H1 (cell line): ENCODE data around the gene IL19. TPM values are rescaled to one million over a fixed set of nuclear protein-coding genes. Genes with fewer than 3 reads are reported as not detected.

Experiments used
- CTCF ChIA-PET: fragments of 300-600 bp; sonication (Branson Sonifier 250); formaldehyde crosslinking; loops from one replicate; lab custom pipeline; 2021; ENCODE audit not compliant: partially characterized antibody; lab: Charles Lee
- POLR2A ChIA-PET: fragments of 300-600 bp; sonication (Branson Sonifier 250); formaldehyde crosslinking; loops from one replicate; lab custom pipeline; 2021; ENCODE audit warnings: inconsistent platforms; ENCODE audit not compliant: partially characterized antibody; lab: Charles Lee
- DNase-seq, 2 experiments: peaks; one replicate each; pipeline versions ENCODE4 v3.0.0 to v3.0.0-alpha.2; 2010 to 2022; ENCODE audit warnings: low spot score in 2 of 2, low read depth in 1 of 2, mixed read lengths in 1 of 2
- FAIRE-seq: peaks from 2 replicates; lab custom pipeline; 2011; peaks lifted over from hg19 to GRCh38; lab: Jason Lieb, UNC
- H2AFZ ChIP-seq: 2 replicates; pipeline ENCODE4 v1.8.1; 2012; ENCODE audit warnings: low read length, inconsistent platforms
- H2AK5ac ChIP-seq: 2 replicates; pipeline ENCODE4 v1.6.1; 2013; ENCODE audit warnings: low read depth, low read length
- H2BK120ac ChIP-seq: replicated peaks from 2 replicates; pipeline ENCODE3; 2013; ENCODE audit warnings: low read depth, low read length, inconsistent platforms
- H2BK12ac ChIP-seq: 2 replicates; pipeline ENCODE4 v1.6.1; 2013; ENCODE audit warnings: low read depth, low read length
- H2BK15ac ChIP-seq: 2 replicates; pipeline ENCODE4 v1.6.1; 2013; ENCODE audit warnings: low read length
- H2BK20ac ChIP-seq: 2 replicates; pipeline ENCODE4 v1.6.1; 2013; ENCODE audit warnings: low read length
- H2BK5ac ChIP-seq: 2 replicates; pipeline ENCODE4 v1.6.1; 2013; ENCODE audit warnings: low read depth, low read length
- H3K14ac ChIP-seq: 2 replicates; pipeline ENCODE4 v1.6.1; 2013; ENCODE audit warnings: inconsistent platforms; ENCODE audit not compliant: insufficient read length
- H3K18ac ChIP-seq: 2 replicates; pipeline ENCODE4 v1.6.1; 2013; ENCODE audit warnings: low read length; ENCODE audit errors: extremely low read depth
- H3K23ac ChIP-seq: 2 replicates; pipeline ENCODE4 v1.6.1; 2013; ENCODE audit warnings: inconsistent platforms; ENCODE audit not compliant: insufficient read length
- H3K23me2 ChIP-seq: 2 replicates; pipeline ENCODE4 v1.6.1; 2013; ENCODE audit warnings: low read depth, low read length
- H3K27ac ChIP-seq: 2 replicates; pipeline ENCODE4 v1.6.1; 2011; ENCODE audit warnings: low read depth, low read length, inconsistent platforms
- H3K27me3 ChIP-seq, 4 experiments: replicated peaks in 1 of 4; 1 replicate in 1 of 4; 2 replicates in 3 of 4; pipeline versions ENCODE4 v1.6.1 to v1.8.1; 2011 to 2013; ENCODE audit warnings: low read length in 3 of 4, mild to moderate bottlenecking in 3 of 4, inconsistent platforms in 2 of 4, mixed read lengths in 2 of 4, moderate library complexity in 1 of 4; ENCODE audit not compliant: control insufficient read depth in 3 of 4, insufficient read depth in 3 of 4; ENCODE audit errors: extremely low read depth in 1 of 4
- H3K36me3 ChIP-seq, 4 experiments: 2 replicates each; pipeline versions ENCODE4 v1.6.1 to v1.8.1; 2011 to 2013; ENCODE audit warnings: mild to moderate bottlenecking in 4 of 4, low read length in 3 of 4, moderate library complexity in 2 of 4, control low read depth in 1 of 4, inconsistent platforms in 1 of 4; ENCODE audit not compliant: insufficient read depth in 4 of 4, control insufficient read depth in 2 of 4
- H3K4ac ChIP-seq: replicated peaks from 2 replicates; pipeline ENCODE3; 2013; ENCODE audit warnings: low read length, low read depth, mixed read lengths, inconsistent platforms; ENCODE audit not compliant: insufficient read length
- H3K4me1 ChIP-seq, 4 experiments: replicated peaks in 1 of 4; 1 replicate in 1 of 4; 2 replicates in 3 of 4; pipeline versions ENCODE4 v1.6.1 to v1.8.1; 2011 to 2013; ENCODE audit warnings: low read length in 3 of 4, inconsistent platforms in 2 of 4, mixed read lengths in 1 of 4; ENCODE audit not compliant: insufficient read depth in 4 of 4, control insufficient read depth in 3 of 4
- H3K4me2 ChIP-seq, 2 experiments: 2 replicates each; pipeline versions ENCODE4 v1.6.1 to v1.8.1; 2011 to 2013; ENCODE audit warnings: low read depth in 2 of 2, low read length in 2 of 2, control low read depth in 1 of 2, inconsistent platforms in 1 of 2, mild to moderate bottlenecking in 1 of 2; ENCODE audit not compliant: insufficient read depth in 1 of 2
- H3K4me3 ChIP-seq, 4 experiments: fragments of 200-600, 300-600 bp in 1 of 4; sonication (generic), shearing (Covaris generic), sonication (Bioruptor Twin) in 1 of 4; 2 replicates each; pipeline versions ENCODE4 v1.5.1 to v1.8.1; 2011 to 2016; ENCODE audit warnings: low read length in 4 of 4, low read depth in 3 of 4, control low read depth in 2 of 4, inconsistent platforms in 2 of 4, mild to moderate bottlenecking in 2 of 4, mixed read lengths in 1 of 4, moderate library complexity in 1 of 4; ENCODE audit not compliant: insufficient read depth in 2 of 4; ENCODE audit errors: extremely low read depth in 1 of 4
- H3K56ac ChIP-seq: replicated peaks from 2 replicates; pipeline ENCODE3; 2013; ENCODE audit warnings: low read depth, mild to moderate bottlenecking, mixed read lengths, low read length, inconsistent platforms; ENCODE audit not compliant: insufficient read length
- H3K79me1 ChIP-seq: 2 replicates; pipeline ENCODE4 v1.6.1; 2013; ENCODE audit warnings: low read depth, low read length, control low read depth
- H3K79me2 ChIP-seq, 2 experiments: 2 replicates each; pipeline versions ENCODE4 v1.6.1 to v1.8.1; 2012 to 2013; ENCODE audit warnings: low read length in 2 of 2, mild to moderate bottlenecking in 2 of 2, inconsistent platforms in 1 of 2; ENCODE audit not compliant: insufficient read depth in 2 of 2, control insufficient read depth in 1 of 2
- H3K9ac ChIP-seq, 4 experiments: replicated peaks in 1 of 4; 1 replicate in 1 of 4; 2 replicates in 3 of 4; pipeline versions ENCODE4 v1.6.1 to v1.8.1; 2011 to 2013; ENCODE audit warnings: low read depth in 3 of 4, low read length in 3 of 4, control low read depth in 2 of 4, mild to moderate bottlenecking in 2 of 4, moderate library complexity in 2 of 4, inconsistent platforms in 1 of 4; ENCODE audit errors: extremely low read depth in 1 of 4
- H3K9me3 ChIP-seq, 2 experiments: 2 replicates each; pipeline versions ENCODE4 v1.6.1 to v1.8.1; 2012 to 2013; ENCODE audit warnings: mild to moderate bottlenecking in 2 of 2, moderate library complexity in 2 of 2, control low read depth in 1 of 2, inconsistent platforms in 1 of 2, low read depth in 1 of 2, low read length in 1 of 2, mixed read lengths in 1 of 2; ENCODE audit not compliant: insufficient read depth in 2 of 2
- H4K20me1 ChIP-seq, 2 experiments: replicated peaks in 1 of 2; 2 replicates each; pipeline versions ENCODE3 to v1.8.1; 2011 to 2013; ENCODE audit warnings: inconsistent platforms in 2 of 2, low read length in 2 of 2, mild to moderate bottlenecking in 1 of 2; ENCODE audit not compliant: insufficient read depth in 2 of 2, control insufficient read depth in 1 of 2
- H4K5ac ChIP-seq: 2 replicates; pipeline ENCODE4 v1.6.1; 2013; ENCODE audit warnings: low read length, low read depth, mixed read lengths, inconsistent platforms; ENCODE audit not compliant: insufficient read length
- H4K8ac ChIP-seq: 2 replicates; pipeline ENCODE4 v1.8.0; 2013; ENCODE audit warnings: mild to moderate bottlenecking, moderate library complexity, low read length, inconsistent platforms; ENCODE audit not compliant: insufficient read depth; ENCODE audit errors: extremely low read depth
- H4K91ac ChIP-seq: replicated peaks from 2 replicates; pipeline ENCODE3; 2013; ENCODE audit warnings: low read length, mixed read lengths, inconsistent platforms; ENCODE audit not compliant: insufficient read length
- ATF2 ChIP-seq: IDR thresholded peaks from 2 replicates; pipeline ENCODE4 v1.6.1; 2012; ENCODE audit warnings: low read length, inconsistent platforms
- BRCA1 ChIP-seq: IDR thresholded peaks from 2 replicates; pipeline ENCODE4 v1.6.1; 2012; ENCODE audit warnings: low read depth, low read length, improper control_type of control experiment
- CREB1 ChIP-seq: IDR thresholded peaks from 2 replicates; pipeline ENCODE4 v1.6.1; 2012; ENCODE audit warnings: inconsistent platforms
- HDAC2 ChIP-seq, 2 experiments: fragments of 300-600 bp in 1 of 2; sonication (generic) in 1 of 2; IDR thresholded peaks; 2 replicates each; pipeline ENCODE4 v1.6.1; 2011 to 2012; ENCODE audit warnings: low read depth in 2 of 2, low read length in 2 of 2, mild to moderate bottlenecking in 2 of 2, moderate library complexity in 2 of 2, borderline replicate concordance in 1 of 2, inconsistent platforms in 1 of 2
- HDAC6 ChIP-seq: IDR thresholded peaks from one replicate; pipeline ENCODE4 v1.7.1; 2012; ENCODE audit warnings: low read depth, mild to moderate bottlenecking, inconsistent platforms, low read length, moderate library complexity
- SIX5 ChIP-seq: IDR thresholded peaks from 2 replicates; pipeline ENCODE4 v1.6.1; 2011; ENCODE audit warnings: mild to moderate bottlenecking, low read depth, low read length
- SP1 ChIP-seq: IDR thresholded peaks from 2 replicates; pipeline ENCODE4 v1.6.1; 2011; ENCODE audit warnings: low read depth, low read length
- YY1 ChIP-seq: IDR thresholded peaks from 2 replicates; pipeline ENCODE4 v1.6.1; 2011; ENCODE audit warnings: low read depth, mild to moderate bottlenecking, low read length
- WGBS, 2 experiments: shearing (Covaris generic) in 1 of 2; methylation state at CpG; one replicate each; pipeline versions ENCODE4 v1.1.6 to v1.1.7; 2013 to 2015; ENCODE audit warnings: low lambda C conversion rate in 2 of 2, mixed read lengths in 2 of 2, inconsistent platforms in 1 of 2, low coverage in 1 of 2, missing lambda C conversion rate in 1 of 2; ENCODE audit not compliant: insufficient replicate concordance in 2 of 2, insufficient coverage in 1 of 2, insufficient read length in 1 of 2; ENCODE audit errors: extremely low coverage in 1 of 2, missing lambda C conversion rate in 1 of 2; 5-methylcytosine and 5-hydroxymethylcytosine counted together
- polyA plus RNA-seq, 7 experiments: library from polyadenylated mRNA; depleted of rRNA in 3 of 7; stranded (reverse) in 5 of 7; unstranded in 2 of 7; fragments of >200 nt in 5 of 7; fragments of 200-250 nt in 2 of 7; gene quantifications; 1 replicate in 5 of 7; 2 replicates in 1 of 7; 4 replicates in 1 of 7; pipeline versions ENCODE4 v1.2.1 to v1.2.3, GENCODE V29; 2011 to 2013; ENCODE audit warnings: missing spikeins in 2 of 7, mixed read lengths in 2 of 7
- total RNA-seq: library from RNA; stranded (reverse); fragmentation: NEBNext Ultra II Directional; extraction: Animal tissue kit (Norgen Biotek cat#: 25700); gene quantifications from 2 replicates; pipeline ENCODE4 v1.2.1, GENCODE V29; 2021

Gene IL19
- total and polyA plus RNA-seq, 2 of the 8 experiments (the other 6 are each of a cell fraction or from before 2014, with no cell fraction given): not detected

- H3K79me2 ChIP-seq: no peaks in the 10 kb centered on the region
- ChIA-PET POLR2A (no interaction called here), CTCF (interaction anchor here (0.6 to 7.7 kb wide), 14 partner anchors 9 to 153 kb away, joined by 3 to 60 read pairs (median 4); no protein-coding TSS in a partner anchor)
- H2BK5ac ChIP-seq: no peak overlapping the region
- no peak for FAIRE-seq
- H2AK5ac ChIP-seq: no peak overlapping the region
- no peak overlapping the region for H3K18ac ChIP-seq
- no peaks in the 10 kb centered on the region for H3K36me3 ChIP-seq
- DNase-seq: no peak
- no peak overlapping the region for H4K5ac ChIP-seq
- H4K8ac ChIP-seq: no peak overlapping the region; the same call in 1 of the 2 replicates
- H3K9me3 ChIP-seq: no peaks in the 10 kb centered on the region
- peak overlapping the region; percentile 73; the same call in 1 of the 2 replicates for H2AFZ ChIP-seq
- H2BK20ac ChIP-seq: no peak overlapping the region
- 0 out of 7 replicates have a peak overlapping the region, but pooled peaks of 1 of the 4 experiments have one; percentile 10 for H3K9ac ChIP-seq
- 88% methylated on average over 4 of the region's 5 CpGs; no CpG with 5 or more reads in 1 of the 2 experiments for WGBS, 2 experiments
- H3K4me2 ChIP-seq: no peak overlapping the region
- H3K14ac ChIP-seq: no peak overlapping the region
- H3K23ac ChIP-seq: no peak overlapping the region
- H3K4me3 ChIP-seq: no peak overlapping the region
- H2BK12ac ChIP-seq: no peak overlapping the region
- no peaks in the 10 kb centered on the region for H4K20me1 ChIP-seq
- H4K91ac ChIP-seq: no peak overlapping the region
- H3K27me3 ChIP-seq: no peaks in the 10 kb centered on the region
- no peak overlapping the region for H3K27ac ChIP-seq
- H3K79me1 ChIP-seq: no peaks in the 10 kb centered on the region
- H3K23me2 ChIP-seq: no peaks in the 10 kb centered on the region
- H2BK15ac ChIP-seq: no peak overlapping the region
- H2BK120ac ChIP-seq: no peak overlapping the region
- no peak overlapping the region for H3K56ac ChIP-seq
- H3K4ac ChIP-seq: no peak overlapping the region
- no peaks in the 10 kb centered on the region for H3K4me1 ChIP-seq
- TF ChIP-seq HDAC2 (IDR thresholded peaks at IDR 0.05; ENCODE audit: borderline replicate concordance in 1 of 2, low read depth in 2 of 2, low read length in 2 of 2): no peak
- TF ChIP-seq ATF2: no peak
- no peak for TF ChIP-seq BRCA1
- TF ChIP-seq CREB1: no peak
- no peak for TF ChIP-seq SP1
- no peak for TF ChIP-seq YY1
- no peak for TF ChIP-seq SIX5
- TF ChIP-seq HDAC6: no peak
- TF ChIP-seq, all 59 proteins: peak for 0
Measured at GRCh38 chr1:206859082-206859521, 88.5 kb downstream of the IL19 start.
